Psoas muscle (tissue), 8 donors: ENCODE results near the gene ITGB4. TPM values are rescaled to one million over a fixed set of nuclear protein-coding genes. Genes with fewer than 3 reads are reported as not detected.

Source experiments
- ATAC-seq, 4 donors: fragments of 200-7000 bp; cut with Tn5 transposase; one replicate each; pipeline ENCODE4 v1.9.1; 2020; ENCODE audit warnings: moderate library complexity in 3 of 4, mild to moderate bottlenecking in 2 of 4
- DNase-seq, 2 donors: peaks; one replicate each; pipeline ENCODE4 v3.0.0-alpha.2; 2020
- H3K27ac ChIP-seq: fragments of 200-600 bp; one replicate; pipeline ENCODE4 v1.8.0; 2022
- H3K27me3 ChIP-seq, 3 donors: fragments of 200-600 bp in 1 of 3; one replicate each; pipeline versions ENCODE4 v1.6.1 to v1.8.0; 2013 to 2022; ENCODE audit warnings: low read length in 2 of 3, mild to moderate bottlenecking in 2 of 3, moderate library complexity in 1 of 3; ENCODE audit not compliant: insufficient read depth in 3 of 3
- H3K36me3 ChIP-seq, 2 donors: fragments of 200-600 bp in 1 of 2; one replicate each; pipeline versions ENCODE4 v1.6.1 to v1.8.0; 2013 to 2022; ENCODE audit warnings: low read depth in 1 of 2, mild to moderate bottlenecking in 1 of 2, moderate library complexity in 1 of 2; ENCODE audit not compliant: insufficient read depth in 1 of 2
- H3K4me1 ChIP-seq: fragments of 200-600 bp; one replicate; pipeline ENCODE4 v1.8.0; 2022
- H3K4me3 ChIP-seq: fragments of 200-600 bp; one replicate; pipeline ENCODE4 v1.8.0; 2022; ENCODE audit warnings: mild to moderate bottlenecking
- H3K9me3 ChIP-seq: fragments of 200-600 bp; one replicate; pipeline ENCODE4 v1.8.0; 2022
- CTCF ChIP-seq: fragments of 200-600 bp; IDR thresholded peaks from one replicate; pipeline ENCODE4 v1.8.0; 2022; ENCODE audit warnings: antibody characterized with exemption
- WGBS, 3 donors: extraction: QIAGEN DNeasy Blood & Tissue Kit; methylation state at CpG; one replicate each; pipeline versions ENCODE4 v1.1.6 to v1.1.7; 2013; 5-methylcytosine and 5-hydroxymethylcytosine counted together
- intact Hi-C, 2 donors: fragments of 100-400 bp; cut with DNase I; formaldehyde crosslinking; loops; one replicate each; pipeline versions ENCODE4 v1.11.0 to v1.14.2; 2022
- polyA plus RNA-seq, 3 donors: library from polyadenylated mRNA; stranded (reverse); fragments of 200-250 nt; gene quantifications; one replicate each; pipeline ENCODE4 v1.2.3, GENCODE V29; 2013
- total RNA-seq, 4 donors: library from RNA; stranded (reverse); fragmentation: NEBNext Ultra II Directional in 2 of 4; extraction: Animal tissue kit (Norgen Biotek cat#: 25700) in 2 of 4; gene quantifications; one replicate each; pipeline versions ENCODE4 v1.2.1 to v1.2.4, GENCODE V29; 2021 to 2023
- donor health status: healthy with polysubstance abuse.
- donor health status: DM: no; HTN: no; CAD: no; lungs with moderate emphysema.
- donor health status: Bipolar disorder and iron deficiency.
- donor health status: healthy.
- donor health status: DM: yes; HTN: yes; CAD: no.
- donor health status: DM: no; HTN: no; CAD: no.
- donor health status: DM: no; HTN: no; CAD: no.
- donor health status: DM: yes; HTN: yes; CAD: no.

The ITGB4 gene
- total and polyA plus RNA-seq, 7 donors = 1.3 to 5.7 (median 2.1) TPM

- intact Hi-C loops = no loop called here
- no peak for TF ChIP-seq CTCF
- no peak for ATAC-seq
- peak overlapping the region; percentile 89 for H3K27ac ChIP-seq
- WGBS, 3 donors = 59 to 73% (median 61%) methylated on average over 17 of the region's 17 CpGs
- H3K4me3 ChIP-seq = no peak overlapping the region
- DNase-seq = no peak
- H3K9me3 ChIP-seq = no peaks in the 10 kb centered on the region
- H3K4me1 ChIP-seq = peaks cover 38% of the 10 kb centered on the region
- H3K36me3 ChIP-seq = peaks cover 0 to 20% of the 10 kb centered on the region in 2 donors
- H3K27me3 ChIP-seq = no peaks in the 10 kb centered on the region
Observed at GRCh38 chr17:75771334-75772281, 50.3 kb downstream of the ITGB4 start.

- H3K27me3 ChIP-seq = no peaks in the 10 kb centered on the region
- ATAC-seq = peak; percentile 28 to 57 (median 32)
- H3K36me3 ChIP-seq = peaks cover 0 to 37% of the 10 kb centered on the region in 2 donors
- TF ChIP-seq CTCF = no peak
- H3K4me1 ChIP-seq = peaks cover 51% of the 10 kb centered on the region
- intact Hi-C loops = no loop called here
- WGBS, 3 donors = 56 to 60% (median 56%) methylated on average over 12 of the region's 12 CpGs
- DNase-seq = peak in 1 of 2 donors; percentile 66
- peak overlapping the region; percentile 22 for H3K4me3 ChIP-seq
- H3K27ac ChIP-seq = peak overlapping the region; percentile 89
- H3K9me3 ChIP-seq = no peaks in the 10 kb centered on the region
Observed at GRCh38 chr17:75773121-75773807, 52.0 kb downstream of the ITGB4 start.

- peak in 1 of 4 donors; percentile 0 for ATAC-seq
- intact Hi-C loops = no loop called here
- WGBS, 3 donors = 77 to 85% (median 79%) methylated on average over 15 of the region's 15 CpGs
Observed at GRCh38 chr17:75773808-75774470, 52.7 kb downstream of the ITGB4 start.

More at GRCh38 chr17:75773808-75774470, 52.7 kb downstream of the ITGB4 start:
- Histone ChIP-seq H3K27ac (peak overlapping the region; percentile 99), H3K4me1 (peaks cover 51% of the 10 kb centered on the region), H3K4me3 (no peak overlapping the region), H3K27me3 (no peaks in the 10 kb centered on the region), H3K36me3 (peaks cover 0 to 43% of the 10 kb centered on the region in 2 donors), H3K9me3 (no peaks in the 10 kb centered on the region)
- TF ChIP-seq CTCF = no peak
- peak in 1 of 2 donors; percentile 66 for DNase-seq
